GM18505 (cell line): ENCODE data around the gene CD320.

Experiments
- ATAC-seq: cut with Tn5 transposase; IDR thresholded peaks from one replicate; pipeline ENCODE4 v1.9.1; 2021; ENCODE audit not compliant: unreplicated experiment
- POLR2A ChIP-seq: IDR thresholded peaks from 4 replicates; pipeline ENCODE4 v1.6.1; 2011; ENCODE audit warnings: borderline replicate concordance; ENCODE audit not compliant: insufficient read depth, insufficient read length; ENCODE audit errors: extremely low read depth

CD320 gene

GRCh38 chr19:8259142-8259921 is 48.8 kb downstream of the CD320 start:
- no peak for ATAC-seq
- TF ChIP-seq POLR2A = no peak

- no peak for TF ChIP-seq POLR2A
- ATAC-seq = no peak
Observed at GRCh38 chr19:8257052-8257443, 51.1 kb downstream of the CD320 start.

- no peak for TF ChIP-seq POLR2A
- ATAC-seq = no peak
Observed at GRCh38 chr19:8256276-8257051, 51.7 kb downstream of the CD320 start.

- no peak for ATAC-seq
- no peak for TF ChIP-seq POLR2A
Observed at GRCh38 chr19:8255426-8256125, 52.6 kb downstream of the CD320 start.

- no peak for TF ChIP-seq POLR2A
- no peak for ATAC-seq
Observed at GRCh38 chr19:8254286-8255001, 53.7 kb downstream of the CD320 start.

- no peak for TF ChIP-seq POLR2A
- no peak for ATAC-seq
Observed at GRCh38 chr19:8253678-8254077, 54.5 kb downstream of the CD320 start.

GRCh38 chr19:8252922-8253589 is 55.1 kb downstream of the CD320 start:
- no peak for ATAC-seq
- no peak for TF ChIP-seq POLR2A
